GM18526 (cell line): Measurements from ENCODE around the gene SIX3.

Source experiments
- POLR2A ChIP-seq: IDR thresholded peaks from 3 replicates; pipeline ENCODE4 v1.6.1; 2011; ENCODE audit not compliant: insufficient read length; ENCODE audit errors: extremely low read depth

The SIX3 gene

DNA sequence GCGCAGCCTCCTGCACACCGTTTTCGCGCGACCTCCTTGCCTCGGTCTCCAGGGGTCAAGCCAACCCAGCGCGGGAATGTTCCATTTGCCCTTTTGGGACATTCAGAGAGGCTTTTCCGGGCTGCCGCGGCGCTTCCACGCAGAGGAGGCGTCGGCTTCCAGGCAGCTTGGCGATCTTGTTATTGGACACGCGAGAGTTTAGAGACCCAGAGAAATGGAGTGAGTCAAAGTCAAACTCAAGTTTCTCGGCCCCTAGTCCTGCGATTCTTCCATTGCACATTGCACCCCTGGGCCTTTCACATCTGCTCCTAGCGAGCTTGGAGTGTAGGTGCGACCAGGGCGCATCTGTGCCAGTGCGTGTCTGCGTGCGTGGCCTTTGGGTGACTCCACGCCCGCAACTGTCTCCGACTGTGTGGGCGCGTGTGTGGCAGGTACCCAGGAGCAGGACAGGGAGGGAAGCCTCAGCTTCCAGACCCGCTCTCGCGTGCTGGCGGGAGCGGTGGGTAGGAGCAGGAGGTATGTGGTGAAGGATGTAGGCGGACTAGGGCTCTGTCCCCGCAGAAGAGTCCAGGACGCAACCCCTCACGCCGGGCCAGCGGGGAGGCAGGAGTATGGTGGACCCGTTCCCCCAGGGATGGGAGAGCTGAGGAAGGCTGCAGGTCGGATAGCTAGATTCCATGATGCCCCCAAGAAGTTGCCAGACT, 13.5 kb downstream of the SIX3 start:
- TF ChIP-seq POLR2A, result no peak

DNA sequence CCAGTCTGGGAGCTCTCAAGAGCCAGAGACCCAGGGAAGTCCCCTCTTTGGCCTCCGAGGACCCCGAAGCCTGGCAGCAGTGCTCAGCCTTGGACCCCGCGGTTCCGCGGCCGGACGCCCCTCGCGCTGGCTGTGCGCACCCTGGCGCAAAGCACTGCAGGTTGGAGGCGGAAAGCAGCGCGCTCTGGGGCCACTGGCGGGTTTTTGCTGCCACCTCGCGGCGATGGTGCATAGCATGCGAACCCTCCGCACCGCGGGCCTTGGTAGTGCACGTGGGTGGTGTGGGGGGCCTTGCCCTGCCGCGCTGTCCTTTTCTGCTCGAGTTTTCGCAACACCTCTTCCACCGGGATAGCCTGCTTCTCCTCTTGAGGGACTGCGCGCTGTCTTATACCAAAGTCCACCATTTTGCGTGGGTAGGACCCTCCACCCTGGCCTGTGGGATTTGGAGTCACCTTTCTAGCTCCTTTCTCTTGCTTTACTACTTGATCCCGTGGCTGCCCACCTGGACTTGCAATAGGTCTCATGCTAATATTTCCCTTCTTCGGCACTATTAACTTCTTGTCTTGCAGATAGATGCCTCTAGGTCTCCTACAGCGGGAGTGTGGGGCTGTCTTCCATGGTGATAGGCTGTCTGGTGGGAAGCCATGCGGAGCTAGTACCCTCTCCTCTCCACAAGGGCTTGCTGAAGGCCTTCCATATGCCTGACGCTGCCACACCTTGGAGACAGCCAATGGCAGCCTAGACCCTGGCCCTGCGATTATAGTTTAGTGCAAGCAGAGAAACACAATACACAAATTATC, 14.3 kb downstream of the SIX3 start:
- no peak for TF ChIP-seq POLR2A

DNA sequence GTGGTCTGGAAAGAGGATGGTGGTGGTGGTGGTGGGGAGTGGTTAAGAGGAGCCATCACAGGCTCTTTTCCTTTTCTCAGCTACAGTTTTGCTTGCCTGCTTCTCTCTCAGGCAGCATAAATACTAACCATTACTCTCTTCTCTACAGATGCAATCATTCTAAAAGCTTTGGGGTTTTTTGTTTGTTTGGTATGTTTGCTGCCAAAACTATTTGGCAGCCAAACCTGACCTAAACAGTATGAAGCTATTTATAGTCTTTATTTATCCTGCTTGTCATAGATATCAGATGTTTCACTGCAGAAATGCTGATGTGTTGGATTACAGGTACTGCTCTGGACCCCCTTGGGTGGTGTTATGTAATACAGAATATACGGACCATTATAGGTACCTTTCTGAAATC, 15.3 kb downstream of the SIX3 start:
- no peak for TF ChIP-seq POLR2A

DNA sequence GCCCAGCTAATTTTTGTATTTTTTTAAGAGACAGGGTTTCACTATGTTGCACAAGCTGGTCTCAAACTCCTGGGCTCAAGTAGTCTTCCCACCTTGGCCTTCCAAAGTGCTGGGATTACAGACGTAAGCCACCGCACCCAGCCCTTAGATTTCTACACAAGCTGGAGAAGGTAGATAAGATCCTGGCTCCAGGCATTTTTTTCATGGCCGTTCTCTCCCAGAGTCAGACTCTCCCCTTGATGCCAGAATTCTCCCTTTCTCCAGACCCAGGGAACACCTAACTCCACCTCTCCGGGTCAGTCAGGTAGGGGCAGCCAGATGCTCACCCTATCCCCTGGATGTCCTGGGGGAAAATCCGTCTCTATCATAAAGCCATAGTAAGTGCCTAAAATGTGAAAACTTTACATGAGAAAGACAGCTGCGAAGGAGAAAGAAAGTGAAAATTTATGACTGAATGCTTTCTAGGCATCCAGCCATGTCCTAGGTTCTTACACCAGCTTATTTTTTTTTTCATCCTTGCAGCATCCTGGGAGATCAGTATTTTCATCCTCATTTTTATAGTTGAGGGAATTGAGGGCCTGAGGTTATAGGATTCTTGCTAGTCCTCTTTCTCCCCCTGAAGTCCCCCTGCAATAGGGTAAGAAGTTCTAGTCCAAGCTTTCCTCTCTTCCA, 16.3 kb downstream of the SIX3 start:
- TF ChIP-seq POLR2A, result no peak

DNA sequence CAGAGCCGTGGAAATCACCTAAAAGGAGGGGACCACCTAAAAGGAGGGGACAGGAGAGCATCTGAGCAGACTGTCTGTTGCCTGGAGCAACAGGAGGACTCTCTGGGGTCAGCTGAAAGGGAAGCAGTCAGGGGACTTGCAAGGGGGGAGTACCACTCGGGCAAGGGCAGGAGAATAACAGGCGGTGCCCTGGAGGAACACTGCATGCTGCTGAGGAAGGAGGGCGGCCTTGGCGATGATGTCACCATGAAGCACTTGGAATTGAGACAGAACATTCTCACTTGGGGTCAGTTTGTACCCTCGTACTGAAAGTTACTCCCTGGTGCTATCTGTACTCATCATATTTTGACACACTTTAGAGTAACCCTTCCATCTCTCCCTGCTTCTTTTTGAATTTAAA, 18.4 kb downstream of the SIX3 start:
- TF ChIP-seq POLR2A, result no peak

DNA sequence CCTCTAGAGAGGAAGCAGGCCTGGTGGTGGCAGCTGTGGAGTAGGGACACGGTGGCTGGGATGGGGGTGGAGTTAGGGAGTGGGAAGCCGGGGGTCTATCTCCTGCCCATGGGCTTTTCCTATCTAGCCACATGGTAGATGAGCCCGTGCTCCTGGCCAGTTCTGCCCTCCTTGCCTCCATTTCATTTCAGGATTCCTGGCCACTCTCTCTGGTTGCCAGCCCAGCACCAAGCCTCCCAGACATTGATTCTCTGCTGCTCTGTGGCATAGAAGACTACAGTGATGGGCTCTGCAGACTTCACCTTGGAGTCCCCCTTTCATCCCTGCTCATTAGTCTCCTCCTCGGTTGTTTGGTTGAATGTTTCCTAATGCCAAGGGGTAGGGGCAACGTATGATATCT, 19.4 kb downstream of the SIX3 start:
- TF ChIP-seq POLR2A, result no peak

DNA sequence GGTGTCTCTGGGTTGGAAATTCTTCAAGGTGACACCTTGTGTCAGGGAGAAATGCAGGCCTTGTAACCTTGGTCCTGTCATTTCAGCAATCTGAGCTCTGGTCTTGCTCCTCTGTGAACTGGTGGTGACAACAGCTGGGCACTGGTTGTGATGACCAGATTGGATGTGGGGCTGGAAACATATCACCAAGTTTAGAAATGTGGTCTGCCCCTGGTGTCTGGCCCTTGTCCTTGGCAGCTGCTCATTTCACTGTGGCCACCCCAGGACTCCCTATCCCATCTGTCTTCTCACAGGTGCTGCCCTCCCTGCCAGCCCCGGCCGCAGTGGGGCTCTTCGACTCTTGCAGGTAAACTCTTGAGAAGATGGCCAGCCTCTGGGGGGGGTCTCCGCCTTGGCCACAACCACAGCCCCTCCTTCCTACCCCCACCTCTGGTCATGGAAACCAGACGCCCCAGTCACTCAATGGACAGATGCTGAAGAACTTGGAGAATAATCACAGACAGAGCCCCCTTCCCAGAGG, 20.7 kb downstream of the SIX3 start:
- no peak for TF ChIP-seq POLR2A

DNA sequence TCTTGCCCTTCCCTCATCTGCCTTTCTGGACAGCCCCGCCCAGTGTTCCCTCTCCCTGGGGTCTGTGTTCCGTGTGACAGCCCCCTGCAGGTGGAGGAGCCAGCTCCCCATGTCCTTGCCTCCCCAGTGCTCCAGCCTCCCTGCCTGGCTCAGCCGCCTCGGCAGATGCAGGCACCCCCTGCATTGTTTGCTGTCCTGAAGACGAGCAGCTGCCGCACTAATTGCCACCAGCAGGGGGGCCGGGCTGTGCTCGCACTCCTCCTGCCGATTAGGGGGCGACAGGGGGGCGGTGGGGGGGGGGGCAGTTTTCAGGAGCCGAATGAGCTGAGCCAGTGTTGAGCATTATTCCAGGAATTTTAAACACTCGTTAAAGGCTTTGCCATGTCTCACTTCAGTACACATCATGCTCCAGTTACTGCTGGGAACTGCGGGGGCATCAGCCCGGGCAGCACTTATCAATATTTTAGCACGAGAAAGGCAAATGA, 23.3 kb downstream of the SIX3 start:
- no peak for TF ChIP-seq POLR2A

DNA sequence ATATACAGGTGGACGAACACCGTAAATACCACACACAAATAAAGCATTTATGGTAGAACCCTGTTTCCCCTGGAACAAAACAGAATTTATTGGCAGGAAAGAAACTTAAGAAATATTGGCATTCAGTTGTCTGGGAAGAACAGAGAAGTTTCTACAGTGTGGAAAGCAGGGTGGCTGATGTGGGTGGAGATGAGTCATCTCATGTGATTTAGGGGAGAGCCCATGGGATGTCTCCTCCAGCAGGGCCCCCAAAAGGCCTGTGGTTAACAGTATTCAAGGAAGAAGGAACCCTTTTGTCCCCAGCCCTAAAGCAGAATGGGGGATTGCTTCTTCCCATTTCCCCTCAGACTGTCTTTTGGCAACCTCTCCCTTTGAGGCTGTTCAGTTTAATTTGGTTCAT, 24.2 kb downstream of the SIX3 start:
- TF ChIP-seq POLR2A, result no peak

DNA sequence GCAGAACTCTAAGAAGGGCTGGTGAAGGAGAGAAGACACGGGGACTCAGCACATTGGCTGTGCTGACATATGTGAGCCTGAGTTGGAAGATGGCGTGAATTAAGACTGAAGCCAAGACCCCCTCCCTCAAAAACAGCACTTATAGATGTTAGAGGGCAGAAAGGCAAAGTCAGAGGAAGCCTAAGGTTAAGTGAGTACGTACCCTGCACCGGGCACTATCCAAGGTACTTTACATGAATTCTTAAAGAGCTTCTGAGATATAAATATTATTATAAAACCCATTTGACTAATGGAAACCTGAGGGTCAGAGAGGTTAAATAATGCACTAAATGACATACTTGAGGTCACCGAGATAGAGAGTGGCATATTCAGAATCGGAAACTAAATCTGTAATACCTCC, 25.6 kb downstream of the SIX3 start:
- no peak for TF ChIP-seq POLR2A

DNA sequence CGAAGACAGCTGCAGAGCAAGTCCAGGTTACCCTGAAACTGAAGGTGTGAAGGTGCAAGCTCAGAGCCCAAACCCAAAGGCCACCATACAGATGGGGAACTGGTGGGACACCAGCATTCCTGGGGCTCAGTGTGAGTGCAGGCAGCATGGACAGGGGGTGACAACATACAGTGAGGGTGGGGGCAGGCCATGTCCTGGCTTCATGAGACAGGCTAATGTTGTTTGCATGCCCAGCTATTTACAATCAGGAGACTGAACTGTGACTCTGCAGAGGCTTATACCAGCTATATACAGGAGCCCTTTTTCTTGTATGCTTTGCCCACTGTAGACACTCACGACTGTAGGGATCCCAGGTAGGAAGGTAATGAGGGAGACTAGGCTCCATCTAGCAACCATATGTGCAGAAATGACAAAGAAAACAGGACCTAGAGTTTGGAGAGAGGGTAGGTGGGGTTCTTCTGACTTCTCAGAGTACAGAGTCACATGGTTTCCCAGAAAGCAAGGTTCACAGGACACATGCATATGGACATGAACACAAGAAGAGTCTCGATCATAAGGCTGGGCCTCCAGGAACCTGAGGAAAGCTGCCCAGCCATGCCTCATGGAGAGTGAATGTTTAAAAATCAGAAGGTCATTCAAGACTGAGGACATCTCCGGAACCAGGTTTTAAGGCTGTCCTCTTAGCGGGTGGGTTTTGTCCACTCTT, 26.4 kb downstream of the SIX3 start:
- no peak for TF ChIP-seq POLR2A

DNA sequence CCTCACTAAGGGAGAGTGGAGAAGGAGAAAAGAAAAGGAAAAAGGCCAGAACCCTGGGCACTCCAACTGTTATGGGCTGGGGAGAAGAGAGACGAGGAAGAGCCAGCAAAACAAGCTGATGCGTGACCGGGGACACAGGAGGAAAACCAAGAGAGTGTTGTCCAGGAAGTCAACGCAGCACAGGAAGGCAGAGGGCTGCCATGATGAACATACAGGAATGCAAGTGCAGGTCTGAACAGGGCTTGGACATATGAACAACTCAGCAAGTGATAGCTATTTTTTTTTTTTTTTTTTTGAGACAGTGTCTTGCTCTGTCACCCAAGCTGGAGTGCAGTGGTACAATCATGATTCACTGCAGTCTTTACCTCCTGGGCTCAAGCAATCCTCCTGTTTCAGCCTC, 28.4 kb downstream of the SIX3 start:
- TF ChIP-seq POLR2A, result no peak

DNA sequence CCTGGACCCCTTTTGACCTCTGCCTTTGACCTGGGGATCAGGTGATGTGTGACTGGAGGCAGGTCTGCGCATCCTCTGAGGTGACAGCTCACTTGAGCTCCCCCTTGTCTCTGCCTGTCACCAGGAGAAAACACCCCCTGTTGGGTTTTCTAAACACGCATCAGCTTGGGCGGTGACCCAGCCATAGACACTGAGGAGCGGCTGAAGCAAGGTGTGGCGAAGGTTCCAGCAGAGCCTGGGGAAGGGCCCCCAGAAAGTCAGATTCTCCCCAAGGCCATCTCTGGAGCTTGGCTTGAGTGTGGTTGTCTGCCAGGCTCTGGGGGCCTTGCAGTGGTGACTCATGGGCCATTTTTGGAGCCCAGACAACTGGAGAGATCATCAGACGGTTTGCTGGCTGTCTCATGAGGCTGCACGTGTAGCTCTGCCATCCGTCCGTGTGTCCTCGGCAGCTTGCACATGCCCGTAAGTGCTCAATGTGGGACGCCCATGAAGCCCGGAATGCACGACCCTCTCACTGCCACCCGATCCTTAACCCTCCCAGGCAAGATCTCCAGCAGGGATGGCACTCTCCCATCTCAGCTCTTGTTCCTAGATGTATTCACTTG, 29.4 kb downstream of the SIX3 start:
- no peak for TF ChIP-seq POLR2A

DNA sequence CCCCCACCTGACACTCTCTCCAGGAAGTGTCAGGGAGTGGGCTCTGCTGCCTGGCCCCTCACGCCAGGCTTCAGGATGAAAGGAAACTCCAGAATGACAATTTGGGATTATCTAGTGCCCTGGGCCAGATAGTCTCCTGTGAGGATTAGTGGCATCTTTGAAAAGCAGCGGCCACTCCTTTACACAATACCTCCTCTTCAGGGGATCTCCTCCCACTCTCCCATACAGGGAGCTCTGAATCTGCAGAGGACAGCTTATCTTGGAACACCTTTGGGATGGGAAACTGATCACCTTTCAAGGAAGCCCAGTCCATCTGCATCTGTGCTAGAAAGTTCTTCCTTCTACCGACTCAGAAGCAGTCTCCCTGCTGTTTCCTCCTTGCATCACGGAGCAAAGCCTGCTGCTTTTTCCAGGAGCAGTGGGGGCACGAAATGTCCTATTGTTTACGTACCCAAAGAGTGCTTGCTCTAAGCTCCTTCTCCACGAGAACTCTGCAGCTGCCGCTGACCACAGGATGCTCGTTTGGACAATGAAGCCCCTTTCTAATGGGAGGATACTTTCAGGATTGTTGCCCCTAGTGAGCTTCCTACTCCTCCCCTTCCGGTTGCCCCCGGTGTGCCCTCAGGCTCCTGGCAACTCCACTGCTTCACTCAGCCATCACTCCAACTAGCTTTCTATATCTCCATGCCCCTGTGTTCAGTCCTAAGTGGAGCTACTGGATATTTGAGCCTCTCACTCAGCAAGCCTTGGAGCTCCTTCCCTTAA, 31.5 kb downstream of the SIX3 start:
- TF ChIP-seq POLR2A, result no peak
